ENCODE data around the gene BNIP3.

Gene BNIP3

GRCh38 chr10:131980761-131981428 is 828 bp downstream of the BNIP3 start:
- TF ChIP-seq, protein P1, sequence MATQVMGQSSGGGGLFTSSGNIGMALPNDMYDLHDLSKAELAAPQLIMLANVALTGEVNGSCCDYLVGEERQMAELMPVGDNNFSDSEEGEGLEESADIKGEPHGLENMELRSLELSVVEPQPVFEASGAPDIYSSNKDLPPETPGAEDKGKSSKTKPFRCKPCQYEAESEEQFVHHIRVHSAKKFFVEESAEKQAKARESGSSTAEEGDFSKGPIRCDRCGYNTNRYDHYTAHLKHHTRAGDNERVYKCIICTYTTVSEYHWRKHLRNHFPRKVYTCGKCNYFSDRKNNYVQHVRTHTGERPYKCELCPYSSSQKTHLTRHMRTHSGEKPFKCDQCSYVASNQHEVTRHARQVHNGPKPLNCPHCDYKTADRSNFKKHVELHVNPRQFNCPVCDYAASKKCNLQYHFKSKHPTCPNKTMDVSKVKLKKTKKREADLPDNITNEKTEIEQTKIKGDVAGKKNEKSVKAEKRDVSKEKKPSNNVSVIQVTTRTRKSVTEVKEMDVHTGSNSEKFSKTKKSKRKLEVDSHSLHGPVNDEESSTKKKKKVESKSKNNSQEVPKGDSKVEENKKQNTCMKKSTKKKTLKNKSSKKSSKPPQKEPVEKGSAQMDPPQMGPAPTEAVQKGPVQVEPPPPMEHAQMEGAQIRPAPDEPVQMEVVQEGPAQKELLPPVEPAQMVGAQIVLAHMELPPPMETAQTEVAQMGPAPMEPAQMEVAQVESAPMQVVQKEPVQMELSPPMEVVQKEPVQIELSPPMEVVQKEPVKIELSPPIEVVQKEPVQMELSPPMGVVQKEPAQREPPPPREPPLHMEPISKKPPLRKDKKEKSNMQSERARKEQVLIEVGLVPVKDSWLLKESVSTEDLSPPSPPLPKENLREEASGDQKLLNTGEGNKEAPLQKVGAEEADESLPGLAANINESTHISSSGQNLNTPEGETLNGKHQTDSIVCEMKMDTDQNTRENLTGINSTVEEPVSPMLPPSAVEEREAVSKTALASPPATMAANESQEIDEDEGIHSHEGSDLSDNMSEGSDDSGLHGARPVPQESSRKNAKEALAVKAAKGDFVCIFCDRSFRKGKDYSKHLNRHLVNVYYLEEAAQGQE (IDR thresholded peaks at IDR 0.05; ENCODE audit: insufficient read depth in 1 of 2, low read depth in 2 of 2, low read length in 2 of 2) = no peak

DNA sequence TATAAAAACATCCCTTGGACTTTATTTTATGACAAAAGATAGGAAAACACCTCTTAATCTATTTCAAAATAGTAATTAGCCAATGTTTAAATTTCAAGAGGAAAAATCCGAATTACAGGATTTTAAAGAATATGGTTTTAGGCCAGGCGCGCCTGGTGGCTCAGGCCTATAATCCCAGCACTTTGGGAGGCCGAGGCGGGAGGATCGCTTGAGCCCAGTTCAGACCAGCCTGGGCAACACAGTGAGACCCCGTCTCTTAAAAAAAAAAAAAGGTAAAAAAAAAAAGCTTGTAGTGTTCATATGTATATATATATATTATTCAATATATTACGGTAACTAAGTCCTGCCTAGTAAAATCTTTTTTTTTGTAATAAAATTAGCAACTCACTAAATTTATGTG is 1.4 kb downstream of the BNIP3 start:
- TF ChIP-seq, protein P1 (IDR thresholded peaks at IDR 0.05; ENCODE audit: insufficient read depth in 1 of 2, low read depth in 2 of 2, low read length in 2 of 2) = no peak
- TF ChIP-seq TAF1 (IDR thresholded peaks at IDR 0.05; ENCODE audit: borderline replicate concordance, insufficient read depth, low read length) (no peak), FOXP2 (optimal IDR thresholded peaks at IDR 0.05; ENCODE audit: borderline replicate concordance, extremely low read depth, extremely low read length, insufficient read depth) (no peak), POLR2AphosphoS5 (IDR thresholded peaks at IDR 0.05; ENCODE audit: low read depth, low read length) (no peak), SIN3A (IDR thresholded peaks at IDR 0.05; ENCODE audit: borderline replicate concordance, insufficient read depth, low read length) (no peak)

DNA sequence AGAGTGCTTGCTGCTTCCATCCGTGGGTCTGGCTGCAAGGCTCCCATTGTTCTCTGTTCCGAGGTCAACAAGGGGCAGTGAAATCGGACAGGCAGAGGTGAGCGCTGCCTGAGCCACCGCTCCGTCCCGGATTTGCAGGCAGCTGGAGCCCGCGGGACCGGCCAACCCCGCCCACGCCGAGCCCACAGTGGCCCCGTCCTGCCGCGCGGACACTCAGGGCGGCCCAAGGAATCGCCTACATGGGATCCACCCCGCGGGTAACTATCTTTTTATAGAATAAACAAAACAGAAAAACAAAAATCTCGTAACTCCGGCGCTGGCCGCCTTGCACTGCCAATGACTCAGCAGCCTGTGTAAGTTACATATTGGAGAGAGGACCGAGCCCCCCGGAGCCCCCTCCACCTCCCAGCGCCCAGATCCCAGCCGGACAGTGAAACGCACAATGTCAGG is 1.9 kb downstream of the BNIP3 start:
- TF ChIP-seq POLR2AphosphoS5 (IDR thresholded peaks at IDR 0.05; ENCODE audit: low read depth, low read length) = no peak
- no peak for TF ChIP-seq SIN3A (IDR thresholded peaks at IDR 0.05; ENCODE audit: borderline replicate concordance, insufficient read depth, low read length)
- no peak for TF ChIP-seq TAF1 (IDR thresholded peaks at IDR 0.05; ENCODE audit: borderline replicate concordance, insufficient read depth, low read length)
- TF ChIP-seq, protein P1 (IDR thresholded peaks at IDR 0.05; ENCODE audit: insufficient read depth in 1 of 2, low read depth in 2 of 2, low read length in 2 of 2) = no peak

DNA sequence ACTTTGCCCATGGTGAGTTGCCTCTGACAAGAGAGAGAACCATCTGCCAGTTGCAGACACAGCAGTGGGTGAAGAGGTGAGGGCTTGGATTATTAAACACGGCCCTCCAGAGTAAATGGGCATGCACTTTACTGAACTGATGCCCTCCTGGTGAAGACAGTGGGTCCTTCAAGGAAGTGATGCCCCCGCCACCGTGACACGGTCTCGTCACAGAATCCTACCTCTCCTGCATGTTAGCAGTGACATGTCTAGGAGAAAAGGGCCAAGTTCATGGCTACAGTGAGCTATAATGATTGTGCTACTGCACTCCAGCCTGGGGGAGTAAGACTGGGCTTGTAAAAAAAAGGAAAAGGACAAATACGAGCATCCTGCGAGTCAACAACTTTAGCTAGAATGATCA is 2.4 kb downstream of the BNIP3 start:
- TF ChIP-seq POLR2AphosphoS5 (IDR thresholded peaks at IDR 0.05; ENCODE audit: low read depth, low read length) (no peak), TAF1 (IDR thresholded peaks at IDR 0.05; ENCODE audit: borderline replicate concordance, insufficient read depth, low read length) (no peak), SIN3A (IDR thresholded peaks at IDR 0.05; ENCODE audit: borderline replicate concordance, insufficient read depth, low read length) (no peak), FOXP2 (optimal IDR thresholded peaks at IDR 0.05; ENCODE audit: borderline replicate concordance, extremely low read depth, extremely low read length, insufficient read depth) (no peak)
- TF ChIP-seq, protein P1 (IDR thresholded peaks at IDR 0.05; ENCODE audit: insufficient read depth in 1 of 2, low read depth in 2 of 2, low read length in 2 of 2) = no peak

- TF ChIP-seq SIN3A (IDR thresholded peaks at IDR 0.05; ENCODE audit: borderline replicate concordance, insufficient read depth, low read length) (no peak), POLR2AphosphoS5 (IDR thresholded peaks at IDR 0.05; ENCODE audit: low read depth, low read length) (no peak), TAF1 (IDR thresholded peaks at IDR 0.05; ENCODE audit: borderline replicate concordance, insufficient read depth, low read length) (no peak), FOXP2 (optimal IDR thresholded peaks at IDR 0.05; ENCODE audit: borderline replicate concordance, extremely low read depth, extremely low read length, insufficient read depth) (no peak)
- TF ChIP-seq, protein P1 (IDR thresholded peaks at IDR 0.05; ENCODE audit: insufficient read depth in 1 of 2, low read depth in 2 of 2, low read length in 2 of 2) = no peak
These were observed 2.9 kb downstream of the BNIP3 start for GRCh38 chr10:131978851-131979250.

Data from PFSK-1 (cell line).